ENCODE measurements around the gene SLBP.

SLBP gene

DNA sequence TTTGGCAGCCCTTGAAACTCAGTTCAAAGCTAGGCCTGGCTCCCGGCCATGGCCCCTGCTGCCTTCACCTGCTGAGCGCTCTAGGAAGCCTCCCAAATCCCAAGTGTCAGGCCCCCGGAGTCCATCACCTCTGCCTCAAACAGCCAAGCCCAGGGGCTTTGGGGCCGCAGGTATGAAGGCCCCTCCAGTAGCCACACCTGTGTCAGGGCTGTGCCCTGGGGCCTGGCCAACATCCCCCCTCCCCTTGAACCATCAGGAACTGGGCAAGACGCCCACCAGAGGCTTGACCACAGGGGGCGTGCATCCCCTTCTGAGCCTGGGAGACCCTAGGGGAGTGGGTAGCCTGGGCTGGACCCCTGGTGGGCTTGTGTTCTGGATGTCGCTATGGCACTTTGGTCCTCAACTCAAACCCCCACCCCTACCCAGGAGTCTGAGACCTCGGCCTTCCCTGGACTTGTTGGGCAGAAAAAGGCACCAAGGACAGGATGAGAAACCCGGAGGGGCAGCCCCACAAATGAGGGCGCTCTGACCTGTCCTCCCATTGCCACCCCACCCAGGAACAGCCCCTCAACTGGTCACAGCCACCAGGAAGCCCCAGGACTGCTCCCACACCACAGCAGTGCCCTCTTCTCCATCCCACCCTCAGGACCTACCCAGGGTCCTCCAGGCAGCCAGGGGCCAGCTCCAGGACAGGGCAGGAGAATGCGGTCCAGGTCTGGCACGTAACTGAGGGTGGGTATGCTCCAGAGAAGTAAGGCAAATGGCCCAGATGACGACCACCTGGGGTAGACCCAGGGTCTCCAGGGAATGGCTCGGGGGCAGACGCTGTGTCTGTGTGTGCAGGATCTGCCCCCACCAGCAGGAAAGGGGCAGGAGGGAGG, 4.2 kb upstream of the SLBP start:
- peak overlapping the region; percentile 90 for H3K27ac ChIP-seq (ENCODE audit: low read depth, low read length)
- H2AFZ ChIP-seq (ENCODE audit: low read depth, low read length, severe bottlenecking) = no peak overlapping the region
- H3K4me2 ChIP-seq (ENCODE audit: low read depth, low read length, poor library complexity, severe bottlenecking) = peak overlapping the region; percentile 96
- H4K20me1 ChIP-seq (ENCODE audit: low read depth, low read length) = peaks cover 5% of the 10 kb centered on the region; the same call in 1 of the 2 replicates
- peaks cover 47% of the 10 kb centered on the region for H3F3A ChIP-seq (ENCODE audit: insufficient read depth)
- H3K9ac ChIP-seq (ENCODE audit: low read length) = no peak overlapping the region
- H3K9me2 ChIP-seq (replicated peaks; ENCODE audit: insufficient read depth, low read length) = no peaks in the 10 kb centered on the region
- no peak overlapping the region for H3K4me3 ChIP-seq (ENCODE audit: insufficient read depth, low read length, poor library complexity, severe bottlenecking)
- TF ChIP-seq, protein P1, sequence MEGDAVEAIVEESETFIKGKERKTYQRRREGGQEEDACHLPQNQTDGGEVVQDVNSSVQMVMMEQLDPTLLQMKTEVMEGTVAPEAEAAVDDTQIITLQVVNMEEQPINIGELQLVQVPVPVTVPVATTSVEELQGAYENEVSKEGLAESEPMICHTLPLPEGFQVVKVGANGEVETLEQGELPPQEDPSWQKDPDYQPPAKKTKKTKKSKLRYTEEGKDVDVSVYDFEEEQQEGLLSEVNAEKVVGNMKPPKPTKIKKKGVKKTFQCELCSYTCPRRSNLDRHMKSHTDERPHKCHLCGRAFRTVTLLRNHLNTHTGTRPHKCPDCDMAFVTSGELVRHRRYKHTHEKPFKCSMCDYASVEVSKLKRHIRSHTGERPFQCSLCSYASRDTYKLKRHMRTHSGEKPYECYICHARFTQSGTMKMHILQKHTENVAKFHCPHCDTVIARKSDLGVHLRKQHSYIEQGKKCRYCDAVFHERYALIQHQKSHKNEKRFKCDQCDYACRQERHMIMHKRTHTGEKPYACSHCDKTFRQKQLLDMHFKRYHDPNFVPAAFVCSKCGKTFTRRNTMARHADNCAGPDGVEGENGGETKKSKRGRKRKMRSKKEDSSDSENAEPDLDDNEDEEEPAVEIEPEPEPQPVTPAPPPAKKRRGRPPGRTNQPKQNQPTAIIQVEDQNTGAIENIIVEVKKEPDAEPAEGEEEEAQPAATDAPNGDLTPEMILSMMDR (IDR thresholded peaks at IDR 0.05; ENCODE audit: insufficient read depth, low read length, poor library complexity, severe bottlenecking) = no peak
- no peak for TF ChIP-seq EZH2phosphoT487 (conservative IDR thresholded peaks at IDR 0.05; ENCODE audit: low read length)
- no peaks in the 10 kb centered on the region for H3K9me3 ChIP-seq (ENCODE audit: insufficient read depth, low read length)
- H3K36me3 ChIP-seq (ENCODE audit: low read length) = no peaks in the 10 kb centered on the region; the same call in 1 of the 2 replicates
- no peaks in the 10 kb centered on the region for H3K27me3 ChIP-seq (ENCODE audit: low read length)
- peaks cover 44% of the 10 kb centered on the region for H3K79me2 ChIP-seq (ENCODE audit: insufficient read depth, low read length)

DNA sequence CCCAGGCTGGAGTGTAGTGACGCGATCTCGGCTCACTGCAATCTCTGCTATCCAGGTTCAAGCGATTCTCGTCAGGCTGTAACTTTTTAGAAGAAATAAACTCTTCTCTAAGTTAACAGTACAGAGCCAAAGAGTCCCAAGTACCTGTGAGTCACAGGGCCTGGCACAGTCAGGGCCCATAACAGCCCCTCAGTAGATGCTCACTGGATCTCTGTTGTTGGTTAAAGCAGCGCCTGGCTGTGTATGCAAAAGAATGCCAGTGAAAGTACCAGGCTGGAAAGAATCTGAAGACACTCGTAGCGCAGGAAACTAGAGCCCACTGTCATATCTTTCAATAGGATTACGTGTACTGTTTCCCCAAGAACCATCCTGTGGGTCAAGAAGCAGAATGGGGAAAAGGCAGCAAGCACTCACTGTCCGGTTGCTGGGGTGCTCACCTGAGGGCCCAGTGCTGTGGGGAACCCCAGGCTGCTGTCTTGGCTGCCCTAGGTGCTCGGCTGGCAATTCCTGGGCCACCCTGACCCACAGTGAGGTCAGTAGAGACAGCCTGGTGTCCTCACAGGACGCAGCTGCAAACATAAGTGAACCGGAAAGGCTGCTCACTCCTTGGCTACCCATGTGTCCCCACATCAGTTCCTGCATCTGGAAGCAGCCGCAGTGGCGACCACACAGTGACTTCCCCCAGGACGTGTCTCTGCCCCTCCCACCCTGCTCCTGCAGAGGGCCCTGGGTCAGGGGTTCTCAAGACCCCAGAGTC, 3.1 kb upstream of the SLBP start:
- peaks cover 5% of the 10 kb centered on the region; the same call in 1 of the 2 replicates for H4K20me1 ChIP-seq (ENCODE audit: low read depth, low read length)

DNA sequence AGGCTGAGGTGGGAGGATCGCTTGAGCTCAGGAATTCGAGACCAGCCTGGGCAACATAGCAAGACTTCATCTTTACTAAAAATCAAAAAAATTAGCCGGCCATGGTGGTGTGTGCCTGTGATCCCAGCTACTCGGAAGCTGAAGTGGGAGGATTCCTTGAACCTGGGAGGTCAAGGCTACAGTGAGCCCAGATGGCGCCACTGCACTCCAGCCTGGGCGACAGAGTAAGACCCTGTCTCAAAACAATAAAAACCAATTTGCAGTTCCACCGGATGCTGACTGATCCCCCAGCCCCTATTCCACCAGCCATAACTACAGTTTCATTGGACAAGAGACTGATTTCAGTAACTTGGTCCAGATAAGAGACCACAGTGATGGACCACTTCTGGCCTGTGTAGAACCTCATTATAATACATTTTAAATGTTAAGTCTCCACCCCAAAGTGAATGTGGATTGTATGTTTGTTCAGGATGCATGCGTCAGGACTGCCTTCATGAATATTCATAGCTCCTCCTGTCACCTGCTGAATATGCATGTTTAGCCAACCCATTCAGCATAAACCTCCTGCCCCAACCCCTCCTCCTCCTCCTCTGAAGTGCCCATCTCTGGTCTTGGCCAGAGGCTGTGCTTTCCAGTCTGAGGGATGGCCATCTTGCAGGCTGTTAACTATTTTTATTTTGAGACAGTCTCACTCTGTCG, 2.3 kb upstream of the SLBP start:
- Histone ChIP-seq H3K27me3 (ENCODE audit: low read length) (no peaks in the 10 kb centered on the region), H3K9me2 (replicated peaks; ENCODE audit: insufficient read depth, low read length) (no peaks in the 10 kb centered on the region), H3K4me2 (ENCODE audit: low read depth, low read length, poor library complexity, severe bottlenecking) (peak overlapping the region; percentile 96), H3K4me3 (ENCODE audit: insufficient read depth, low read length, poor library complexity, severe bottlenecking) (peak overlapping the region; percentile 68), H3K79me2 (ENCODE audit: insufficient read depth, low read length) (peaks cover 63% of the 10 kb centered on the region), H3K36me3 (ENCODE audit: low read length) (peaks cover 3% of the 10 kb centered on the region; the same call in 1 of the 2 replicates), H3K9ac (ENCODE audit: low read length) (peak overlapping the region; percentile 92), H2AFZ (ENCODE audit: low read depth, low read length, severe bottlenecking) (no peak overlapping the region), H4K20me1 (ENCODE audit: low read depth, low read length) (peaks cover 5% of the 10 kb centered on the region; the same call in 1 of the 2 replicates), H3F3A (ENCODE audit: insufficient read depth) (peaks cover 42% of the 10 kb centered on the region), H3K27ac (ENCODE audit: low read depth, low read length) (peak overlapping the region; percentile 90), H3K9me3 (ENCODE audit: insufficient read depth, low read length) (no peaks in the 10 kb centered on the region)
- TF ChIP-seq, protein P1 (IDR thresholded peaks at IDR 0.05; ENCODE audit: insufficient read depth, low read length, poor library complexity, severe bottlenecking) = no peak
- no peak for TF ChIP-seq EZH2phosphoT487 (conservative IDR thresholded peaks at IDR 0.05; ENCODE audit: low read length)

More for the DNA sequence above, 3.1 kb upstream of the SLBP start:
- Histone ChIP-seq H3K9ac (ENCODE audit: low read length) (peak overlapping the region; percentile 92), H3K79me2 (ENCODE audit: insufficient read depth, low read length) (peaks cover 55% of the 10 kb centered on the region), H3K27ac (ENCODE audit: low read depth, low read length) (peak overlapping the region; percentile 90), H2AFZ (ENCODE audit: low read depth, low read length, severe bottlenecking) (no peak overlapping the region), H3F3A (ENCODE audit: insufficient read depth) (peaks cover 48% of the 10 kb centered on the region), H3K4me2 (ENCODE audit: low read depth, low read length, poor library complexity, severe bottlenecking) (peak overlapping the region; percentile 96), H3K9me2 (replicated peaks; ENCODE audit: insufficient read depth, low read length) (no peaks in the 10 kb centered on the region), H3K27me3 (ENCODE audit: low read length) (no peaks in the 10 kb centered on the region), H3K4me3 (ENCODE audit: insufficient read depth, low read length, poor library complexity, severe bottlenecking) (peak overlapping the region; percentile 68), H3K36me3 (ENCODE audit: low read length) (no peaks in the 10 kb centered on the region; the same call in 1 of the 2 replicates), H3K9me3 (ENCODE audit: insufficient read depth, low read length) (no peaks in the 10 kb centered on the region)
- TF ChIP-seq, protein P1 (IDR thresholded peaks at IDR 0.05; ENCODE audit: insufficient read depth, low read length, poor library complexity, severe bottlenecking) = no peak
- no peak for TF ChIP-seq EZH2phosphoT487 (conservative IDR thresholded peaks at IDR 0.05; ENCODE audit: low read length)
